Neuronal stem cell (in vitro differentiated cells): ENCODE measurements around the gene ZNF684.
A peak's percentile ranks its signal among the peaks of the same experiment; 100 is the strongest.
"Not testable (repeated sequence)": the region's sequence is repeated elsewhere in the genome, so short reads cannot be mapped to it uniquely, and the experiment has no call there.

ENCODE experiments used
- DNase-seq: peaks from one replicate; pipeline ENCODE4 v3.0.0-alpha.2; 2013; ENCODE audit warnings: low spot score
- H2AFZ ChIP-seq: one replicate; pipeline ENCODE4 v1.6.1; 2013; ENCODE audit warnings: mild to moderate bottlenecking, low read length, inconsistent platforms
- H2AK5ac ChIP-seq: 2 replicates; pipeline ENCODE4 v1.6.1; 2013; ENCODE audit warnings: low read depth, mild to moderate bottlenecking, inconsistent platforms, low read length, moderate library complexity, mixed read lengths
- H2BK120ac ChIP-seq: 2 replicates; pipeline ENCODE4 v1.6.1; 2013; ENCODE audit warnings: low read depth, mild to moderate bottlenecking, inconsistent platforms, low read length, moderate library complexity, mixed read lengths
- H2BK12ac ChIP-seq: one replicate; pipeline ENCODE4 v1.6.1; 2013; ENCODE audit warnings: low read length, inconsistent platforms
- H2BK15ac ChIP-seq: 2 replicates; pipeline ENCODE4 v1.6.1; 2013; ENCODE audit warnings: mild to moderate bottlenecking, low read length, inconsistent platforms, mixed read lengths
- H2BK5ac ChIP-seq: one replicate; pipeline ENCODE4 v1.6.1; 2013; ENCODE audit warnings: inconsistent platforms, mild to moderate bottlenecking, low read length, moderate library complexity
- H3K14ac ChIP-seq: one replicate; pipeline ENCODE4 v1.6.1; 2013; ENCODE audit warnings: low read length, inconsistent platforms
- H3K18ac ChIP-seq: 2 replicates; pipeline ENCODE4 v1.6.1; 2013; ENCODE audit warnings: low read length, inconsistent platforms
- H3K23ac ChIP-seq: 2 replicates; pipeline ENCODE4 v1.6.1; 2013; ENCODE audit warnings: low read depth, mild to moderate bottlenecking, mixed read lengths, low read length, inconsistent platforms; ENCODE audit not compliant: poor library complexity
- H3K27ac ChIP-seq: replicated peaks from 3 replicates; pipeline ENCODE4 v1.5.1; 2013; ENCODE audit warnings: low read length, inconsistent platforms
- H3K27me3 ChIP-seq, 3 experiments: 2 replicates each; pipeline ENCODE4 v1.6.1; 2013; ENCODE audit warnings: low read length in 3 of 3, mild to moderate bottlenecking in 2 of 3, inconsistent platforms in 1 of 3, low read depth in 1 of 3, mixed read lengths in 1 of 3, moderate library complexity in 1 of 3; ENCODE audit not compliant: control insufficient read depth in 3 of 3, insufficient read depth in 3 of 3
- H3K36me3 ChIP-seq, 2 donors: replicated peaks in 1 of 2; 2 replicates each; pipeline ENCODE4 v1.6.1; 2013; ENCODE audit warnings: low read length in 2 of 2; ENCODE audit not compliant: control insufficient read depth in 2 of 2, insufficient read depth in 2 of 2
- H3K4ac ChIP-seq: 2 replicates; pipeline ENCODE4 v1.6.1; 2013; ENCODE audit warnings: inconsistent platforms, mild to moderate bottlenecking, low read length, moderate library complexity
- H3K4me1 ChIP-seq, 2 donors: 1 replicate in 1 of 2; 2 replicates in 1 of 2; pipeline ENCODE4 v1.6.1; 2013; ENCODE audit warnings: low read length in 2 of 2, low read depth in 1 of 2; ENCODE audit not compliant: control insufficient read depth in 2 of 2, insufficient read depth in 1 of 2
- H3K4me2 ChIP-seq: one replicate; pipeline ENCODE4 v1.6.1; 2013; ENCODE audit warnings: mild to moderate bottlenecking, low read length, inconsistent platforms; ENCODE audit not compliant: insufficient read depth, poor library complexity, severe bottlenecking
- H3K4me3 ChIP-seq, 2 donors: 2 replicates each; pipeline ENCODE4 v1.5.1; 2013; ENCODE audit warnings: low read length in 2 of 2, mild to moderate bottlenecking in 2 of 2, inconsistent platforms in 1 of 2, moderate library complexity in 1 of 2
- H3K79me1 ChIP-seq: one replicate; pipeline ENCODE4 v1.6.1; 2013; ENCODE audit warnings: low read depth, mild to moderate bottlenecking, inconsistent platforms, low read length, moderate library complexity
- H3K9ac ChIP-seq: one replicate; pipeline ENCODE4 v1.6.1; 2013; ENCODE audit warnings: mild to moderate bottlenecking, low read depth, low read length, inconsistent platforms; ENCODE audit not compliant: poor library complexity
- H3K9me3 ChIP-seq, 2 donors: replicated peaks in 1 of 2; 2 replicates each; pipeline versions ENCODE3 to v1.6.1; 2013; ENCODE audit warnings: low read length in 2 of 2, mild to moderate bottlenecking in 2 of 2, inconsistent platforms in 1 of 2, low read depth in 1 of 2, mixed read lengths in 1 of 2, moderate library complexity in 1 of 2; ENCODE audit not compliant: control insufficient read depth in 2 of 2, insufficient read depth in 1 of 2
- H4K8ac ChIP-seq: one replicate; pipeline ENCODE4 v1.6.1; 2013; ENCODE audit warnings: low read depth, mild to moderate bottlenecking, inconsistent platforms, low read length, moderate library complexity
- H4K91ac ChIP-seq: one replicate; pipeline ENCODE4 v1.6.1; 2013; ENCODE audit warnings: low read length, low read depth, mild to moderate bottlenecking, inconsistent platforms; ENCODE audit not compliant: poor library complexity
- WGBS, 2 donors: extraction: QIAGEN DNeasy Blood & Tissue Kit; methylation state at CpG; one replicate each; pipeline ENCODE4 v1.1.7; 2013; ENCODE audit warnings: missing lambda C conversion rate in 2 of 2, mixed read lengths in 1 of 2; ENCODE audit not compliant: insufficient read length in 2 of 2, insufficient replicate concordance in 1 of 2; ENCODE audit errors: extremely low coverage in 2 of 2; 5-methylcytosine and 5-hydroxymethylcytosine counted together

ZNF684 gene

DNA sequence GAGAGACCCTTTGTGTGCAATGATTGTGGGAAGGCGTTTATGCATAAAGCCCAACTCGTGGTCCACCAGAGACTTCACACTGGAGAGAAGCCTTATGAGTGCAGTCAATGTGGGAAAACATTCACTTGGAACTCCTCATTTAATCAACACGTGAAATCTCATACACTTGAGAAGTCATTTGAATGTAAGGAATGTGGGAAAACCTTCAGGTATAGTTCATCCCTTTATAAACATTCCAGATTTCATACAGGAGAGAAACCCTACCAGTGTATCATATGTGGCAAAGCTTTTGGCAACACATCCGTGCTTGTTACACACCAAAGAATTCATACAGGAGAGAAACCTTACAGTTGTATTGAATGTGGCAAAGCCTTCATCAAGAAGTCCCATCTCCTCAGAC lies 15.5 kb downstream of the ZNF684 start:
- H2AFZ ChIP-seq = no peak overlapping the region
- H2BK5ac ChIP-seq = no peak overlapping the region
- no peak overlapping the region for H2BK15ac ChIP-seq
- no peak overlapping the region for H3K18ac ChIP-seq
- no peak for DNase-seq
- peak overlapping the region; percentile 43 for H4K8ac ChIP-seq
- H3K27me3 ChIP-seq = no peaks in the 10 kb centered on the region
- peaks cover 7 to 40% of the 10 kb centered on the region in 2 donors for H3K36me3 ChIP-seq
- no peak overlapping the region for H2AK5ac ChIP-seq
- no peak overlapping the region for H3K27ac ChIP-seq
- no peak overlapping the region for H3K14ac ChIP-seq
- H3K4me3 ChIP-seq = no peak overlapping the region
- H3K9me3 ChIP-seq = peaks cover 7 to 13% of the 10 kb centered on the region in 2 donors
- H3K9ac ChIP-seq = no peak overlapping the region
- no peaks in the 10 kb centered on the region for H3K79me1 ChIP-seq
- H3K4me1 ChIP-seq = no peaks in the 10 kb centered on the region
- H3K4me2 ChIP-seq = peak overlapping the region; percentile 2
- no peak overlapping the region for H2BK12ac ChIP-seq
- no CpG with 5 or more reads among the region's 4 CpGs for WGBS, 2 donors
- no peak overlapping the region for H4K91ac ChIP-seq
- H3K4ac ChIP-seq = no peak overlapping the region
- no peak overlapping the region for H2BK120ac ChIP-seq
- H3K23ac ChIP-seq = no peak overlapping the region

DNA sequence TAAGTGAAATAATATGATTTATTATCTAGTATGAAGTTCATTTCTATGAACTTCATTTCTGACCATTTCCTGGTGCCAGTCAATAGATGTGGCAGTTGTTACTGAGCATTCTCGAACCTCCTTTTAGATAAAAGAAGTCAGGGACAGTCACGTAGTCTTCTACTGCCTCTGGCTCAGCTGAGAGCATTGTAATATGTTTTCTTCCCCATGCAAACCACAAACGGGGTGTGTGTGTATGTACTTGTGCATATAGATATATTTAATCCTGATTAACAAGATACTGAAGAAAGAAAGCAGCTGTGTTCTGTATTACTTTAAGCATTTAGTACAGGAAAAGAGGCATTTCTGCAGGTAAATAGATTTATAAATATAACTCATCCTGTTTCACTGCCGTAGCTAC lies 21.6 kb downstream of the ZNF684 start:
- Histone ChIP-seq H4K8ac (no peak overlapping the region), H3K27ac (no peak overlapping the region), H3K9ac (no peak overlapping the region), H3K9me3 (no peaks in the 10 kb centered on the region), H3K18ac (no peak overlapping the region), H2BK120ac (no peak overlapping the region), H3K27me3 (no peaks in the 10 kb centered on the region), H3K4ac (no peak overlapping the region), H3K23ac (no peak overlapping the region), H3K4me1 (no peaks in the 10 kb centered on the region), H3K4me2 (no peak overlapping the region), H3K36me3 (no peaks in the 10 kb centered on the region), H2AFZ (no peak overlapping the region), H3K79me1 (no peaks in the 10 kb centered on the region), H2BK5ac (no peak overlapping the region), H2AK5ac (no peak overlapping the region), H2BK12ac (no peak overlapping the region), H2BK15ac (no peak overlapping the region), H3K14ac (no peak overlapping the region), H4K91ac (no peak overlapping the region), H3K4me3 (no peak overlapping the region)
- no CpG with 5 or more reads among the region's 4 CpGs for WGBS, 2 donors
- no peak for DNase-seq

GRCh38 chr1:40554807-40555206 lies 23.4 kb downstream of the ZNF684 start:
- H3K23ac ChIP-seq, H4K91ac ChIP-seq, H2AK5ac ChIP-seq, H2BK12ac ChIP-seq, H3K9ac ChIP-seq, H3K4me1 ChIP-seq, H2BK120ac ChIP-seq, H3K4me2 ChIP-seq, H4K8ac ChIP-seq, H3K9me3 ChIP-seq, H3K4ac ChIP-seq, H3K36me3 ChIP-seq, DNase-seq, H2BK15ac ChIP-seq, H3K18ac ChIP-seq, H2BK5ac ChIP-seq, H3K4me3 ChIP-seq, H3K27me3 ChIP-seq, H3K79me1 ChIP-seq, H3K14ac ChIP-seq, H3K27ac ChIP-seq, H2AFZ ChIP-seq: not testable (repeated sequence)
- no CpG with 5 or more reads among the region's 7 CpGs for WGBS, 2 donors

GRCh38 chr1:40556121-40556520 lies 24.7 kb downstream of the ZNF684 start:
- no peaks in the 10 kb centered on the region for H3K79me1 ChIP-seq
- no peaks in the 10 kb centered on the region for H3K4me1 ChIP-seq
- no peak overlapping the region for H4K91ac ChIP-seq
- H2AFZ ChIP-seq = no peak overlapping the region
- H4K8ac ChIP-seq = no peak overlapping the region
- no peak overlapping the region for H3K9ac ChIP-seq
- no peak overlapping the region for H3K27ac ChIP-seq
- DNase-seq = no peak
- no peak overlapping the region for H3K4me3 ChIP-seq
- no peak overlapping the region for H2BK120ac ChIP-seq
- H2BK15ac ChIP-seq = no peak overlapping the region
- no CpG with 5 or more reads among the region's 5 CpGs for WGBS, 2 donors
- no peak overlapping the region for H3K23ac ChIP-seq
- H2AK5ac ChIP-seq = no peak overlapping the region
- H3K9me3 ChIP-seq = no peaks in the 10 kb centered on the region
- no peak overlapping the region for H3K18ac ChIP-seq
- no peak overlapping the region for H3K4me2 ChIP-seq
- no peak overlapping the region for H3K14ac ChIP-seq
- H3K36me3 ChIP-seq = no peaks in the 10 kb centered on the region
- no peak overlapping the region for H2BK5ac ChIP-seq
- no peak overlapping the region for H3K4ac ChIP-seq
- no peaks in the 10 kb centered on the region for H3K27me3 ChIP-seq
- H2BK12ac ChIP-seq = no peak overlapping the region
